ENCODE results near the gene CDC45.
"Not testable (repeated sequence)": the region's sequence is repeated elsewhere in the genome, so short reads cannot be mapped to it uniquely, and the experiment has no call there.

Gene CDC45

DNA sequence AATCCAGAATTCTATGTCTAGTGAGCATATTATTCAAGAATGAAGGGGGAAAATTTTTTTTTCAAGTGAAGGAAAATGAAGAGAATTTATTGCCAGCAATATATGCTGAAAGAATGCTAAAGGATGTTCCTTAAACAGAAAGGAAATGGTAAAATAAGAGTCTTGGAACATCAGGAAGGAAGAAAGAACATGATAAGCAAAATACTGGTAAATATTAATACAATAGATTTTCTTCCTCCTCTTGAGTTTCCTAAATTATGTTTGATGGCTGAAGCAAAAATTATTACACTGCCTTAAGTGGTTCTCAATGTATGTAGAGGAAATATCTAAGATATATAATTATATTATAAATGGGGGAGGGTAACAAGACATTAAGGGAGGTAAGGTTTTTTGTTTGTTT, 54.1 kb downstream of the CDC45 start:
- Mint-ChIP-seq H3K36me3 (no peaks in the 10 kb centered on the region), H3K4me3 (no peak overlapping the region), H3K9me3 (no peaks in the 10 kb centered on the region), H3K27me3 (no peaks in the 10 kb centered on the region), H3K4me1 (no peaks in the 10 kb centered on the region), H3K27ac (peak overlapping the region; percentile 14)

DNA sequence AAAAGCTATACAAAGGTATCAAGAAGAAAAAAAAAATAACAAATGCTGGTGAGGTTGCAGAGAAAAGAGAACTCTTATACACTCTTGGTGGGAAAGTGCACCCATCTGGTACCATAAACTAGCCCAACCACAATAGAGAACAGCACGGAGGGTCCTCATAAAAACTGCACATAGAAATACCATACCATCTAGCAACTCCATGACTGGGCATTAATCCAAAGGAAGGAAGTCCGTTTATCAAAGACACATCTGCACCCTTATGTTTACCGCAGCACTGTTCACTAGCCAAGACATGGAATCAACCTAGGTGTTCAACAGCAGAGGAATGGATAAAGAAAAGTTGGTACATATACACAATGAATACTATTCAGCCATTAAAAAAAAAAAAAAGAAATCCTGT, 55.3 kb downstream of the CDC45 start:
- Mint-ChIP-seq H3K9me3 (no peaks in the 10 kb centered on the region), H3K36me3 (no peaks in the 10 kb centered on the region), H3K27ac (no peak overlapping the region), H3K27me3 (no peaks in the 10 kb centered on the region), H3K4me1 (no peaks in the 10 kb centered on the region), H3K4me3 (no peak overlapping the region)

DNA sequence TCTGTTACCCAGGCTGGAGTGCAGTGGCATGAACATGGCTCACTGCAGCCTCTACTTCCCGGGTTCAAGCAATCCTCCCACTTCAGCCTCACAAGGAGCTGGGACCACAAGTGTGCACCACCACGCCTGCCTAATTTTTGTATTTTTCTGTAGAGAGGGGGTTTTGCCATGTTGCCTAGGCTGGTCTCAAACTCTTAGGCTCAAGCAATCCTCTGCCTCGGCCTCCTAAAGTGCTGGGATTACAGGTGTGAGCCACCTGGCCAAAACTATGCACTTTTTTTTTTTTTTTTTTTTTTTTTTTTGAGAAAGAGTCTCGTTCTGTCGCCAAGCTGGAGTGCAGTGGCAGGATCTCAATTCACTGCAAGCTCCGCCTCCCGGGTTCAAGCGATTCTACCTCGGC, 56.8 kb downstream of the CDC45 start:
- H3K27me3 Mint-ChIP-seq = no peaks in the 10 kb centered on the region
- no peaks in the 10 kb centered on the region for H3K36me3 Mint-ChIP-seq
- no peaks in the 10 kb centered on the region for H3K4me1 Mint-ChIP-seq
- H3K4me3 Mint-ChIP-seq = no peak overlapping the region
- H3K27ac Mint-ChIP-seq = no peak overlapping the region
- no peaks in the 10 kb centered on the region for H3K9me3 Mint-ChIP-seq

DNA sequence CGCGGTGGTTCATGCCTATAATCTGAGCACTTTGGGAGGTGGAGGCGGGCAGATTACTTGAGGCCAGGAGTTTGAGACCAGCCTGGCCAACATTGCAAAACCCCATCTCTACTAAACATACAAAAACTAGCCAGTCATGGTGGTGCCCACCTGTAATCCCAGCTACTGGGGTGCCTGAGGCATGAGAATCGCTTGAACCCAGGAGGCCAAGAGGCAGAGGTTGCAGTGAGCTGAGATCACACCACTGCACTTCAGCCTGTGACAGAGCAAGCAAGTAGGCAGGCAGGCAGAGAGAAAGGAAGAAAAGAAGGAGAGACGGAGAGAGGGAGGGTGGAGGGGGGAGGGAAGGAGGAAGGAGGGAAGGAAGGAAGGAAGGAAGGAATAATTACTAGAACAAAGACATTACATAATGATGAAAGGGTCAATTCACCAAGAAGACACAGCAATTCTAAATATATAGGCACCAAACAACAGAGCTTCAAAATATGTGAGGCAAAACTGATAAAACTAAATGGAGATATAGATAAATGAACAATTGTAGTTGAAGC, 58.3 kb downstream of the CDC45 start:
- H3K36me3 Mint-ChIP-seq = no peaks in the 10 kb centered on the region
- H3K27me3 Mint-ChIP-seq = no peaks in the 10 kb centered on the region
- no peak overlapping the region for H3K4me3 Mint-ChIP-seq
- no peak overlapping the region for H3K27ac Mint-ChIP-seq
- H3K4me1 Mint-ChIP-seq = no peaks in the 10 kb centered on the region
- H3K9me3 Mint-ChIP-seq = no peaks in the 10 kb centered on the region

DNA sequence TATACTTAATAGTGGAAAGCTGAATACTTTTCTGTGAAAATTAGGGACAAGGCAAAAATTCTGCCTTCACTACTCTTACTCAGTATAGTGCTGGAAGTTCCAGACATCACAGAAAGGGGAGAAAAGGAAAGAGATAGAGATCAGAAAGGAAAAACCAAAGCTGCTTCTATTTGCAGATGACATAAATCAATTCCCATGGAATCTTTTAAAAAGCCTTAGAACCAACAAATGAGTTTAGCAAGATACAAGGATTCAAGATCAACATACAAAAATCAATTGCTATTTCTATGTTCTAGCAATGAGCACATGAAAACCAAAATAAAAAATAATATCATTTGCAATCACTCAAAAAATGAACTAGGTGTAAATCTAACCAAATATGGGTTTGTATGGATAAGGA, 60.7 kb downstream of the CDC45 start:
- Mint-ChIP-seq H3K9me3 (no peaks in the 10 kb centered on the region), H3K4me1 (no peaks in the 10 kb centered on the region), H3K27ac (no peak overlapping the region), H3K4me3 (no peak overlapping the region), H3K27me3 (no peaks in the 10 kb centered on the region), H3K36me3 (no peaks in the 10 kb centered on the region)

DNA sequence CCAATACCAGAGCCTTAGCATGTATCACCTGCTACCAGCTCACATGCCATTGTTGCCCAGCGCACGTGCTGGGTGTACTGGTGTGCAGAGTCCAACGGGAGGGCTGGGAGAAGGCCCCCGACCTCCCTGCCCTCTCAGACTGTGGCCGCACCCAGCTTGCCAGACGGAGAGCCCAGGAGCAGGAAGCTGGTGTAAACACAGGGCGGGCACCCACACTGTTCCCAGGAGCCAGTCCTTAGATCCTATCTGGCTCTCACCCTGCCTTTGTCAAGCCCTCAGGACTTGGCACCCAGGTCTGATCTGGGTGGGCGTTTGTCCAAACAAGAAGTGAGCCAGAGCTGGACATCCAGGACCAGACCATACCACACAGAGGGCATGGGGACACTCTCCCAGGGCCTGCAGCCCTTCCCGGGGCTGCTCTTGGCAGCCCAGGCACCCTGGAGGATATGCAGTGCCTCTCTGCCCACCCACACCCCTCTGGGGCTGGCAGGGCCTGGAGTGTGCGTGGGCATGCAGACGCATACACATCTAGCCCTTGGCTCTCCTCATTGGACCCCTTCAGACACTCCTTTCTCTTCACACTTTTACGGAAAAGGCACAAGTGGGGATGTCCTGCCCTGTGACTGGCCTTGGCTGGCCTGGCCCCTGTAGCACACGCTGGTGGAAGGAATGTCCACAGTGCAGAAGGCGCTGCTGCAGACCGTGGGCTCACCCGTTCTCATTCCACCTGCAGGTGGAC, 64.4 kb downstream of the CDC45 start:
- no peaks in the 10 kb centered on the region for H3K36me3 Mint-ChIP-seq
- H3K27me3 Mint-ChIP-seq = no peaks in the 10 kb centered on the region
- no peaks in the 10 kb centered on the region for H3K9me3 Mint-ChIP-seq
- H3K27ac Mint-ChIP-seq = no peak overlapping the region
- no peaks in the 10 kb centered on the region for H3K4me1 Mint-ChIP-seq
- H3K4me3 Mint-ChIP-seq = no peak overlapping the region

DNA sequence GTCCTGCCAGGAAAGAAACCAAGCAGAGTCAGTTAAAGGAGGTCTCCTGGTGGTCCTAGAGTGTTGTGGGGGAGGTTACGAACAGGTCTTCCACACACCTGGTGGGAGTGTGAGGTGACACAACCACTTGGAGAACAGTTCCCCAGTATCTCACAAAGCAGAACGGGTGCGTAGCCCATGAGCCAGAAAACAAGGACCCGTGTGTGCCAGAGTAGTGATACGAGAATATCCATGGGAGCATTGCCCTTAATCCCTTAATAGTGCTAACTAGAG, 66.2 kb downstream of the CDC45 start:
- H3K4me3 Mint-ChIP-seq = no peak overlapping the region
- H3K36me3 Mint-ChIP-seq = no peaks in the 10 kb centered on the region
- no peaks in the 10 kb centered on the region for H3K27me3 Mint-ChIP-seq
- H3K4me1 Mint-ChIP-seq = no peaks in the 10 kb centered on the region
- H3K27ac Mint-ChIP-seq = no peak overlapping the region
- no peaks in the 10 kb centered on the region for H3K9me3 Mint-ChIP-seq

DNA sequence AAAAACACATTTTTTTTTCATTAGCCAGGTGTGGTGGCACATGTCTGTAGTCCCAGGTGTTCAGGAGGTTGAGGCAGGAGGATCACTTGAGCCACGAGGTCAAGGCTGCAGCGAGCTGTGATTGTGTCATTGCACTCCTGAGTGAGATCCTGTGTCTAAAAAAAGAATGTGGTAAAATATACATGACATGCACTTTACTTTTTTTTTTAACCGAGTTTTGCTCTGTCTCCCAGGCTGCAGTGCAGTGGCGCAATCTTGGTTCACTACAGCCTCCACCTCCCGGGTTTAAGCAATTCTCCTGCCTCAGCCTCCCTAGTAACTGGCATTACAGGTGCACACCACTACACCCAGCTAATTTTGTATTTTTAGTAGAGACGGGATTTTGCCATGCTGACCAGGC, 67.0 kb downstream of the CDC45 start:
- Mint-ChIP-seq H3K27me3 (no peaks in the 10 kb centered on the region), H3K9me3 (no peaks in the 10 kb centered on the region), H3K4me3 (no peak overlapping the region), H3K27ac (no peak overlapping the region), H3K4me1 (no peaks in the 10 kb centered on the region), H3K36me3 (no peaks in the 10 kb centered on the region)

DNA sequence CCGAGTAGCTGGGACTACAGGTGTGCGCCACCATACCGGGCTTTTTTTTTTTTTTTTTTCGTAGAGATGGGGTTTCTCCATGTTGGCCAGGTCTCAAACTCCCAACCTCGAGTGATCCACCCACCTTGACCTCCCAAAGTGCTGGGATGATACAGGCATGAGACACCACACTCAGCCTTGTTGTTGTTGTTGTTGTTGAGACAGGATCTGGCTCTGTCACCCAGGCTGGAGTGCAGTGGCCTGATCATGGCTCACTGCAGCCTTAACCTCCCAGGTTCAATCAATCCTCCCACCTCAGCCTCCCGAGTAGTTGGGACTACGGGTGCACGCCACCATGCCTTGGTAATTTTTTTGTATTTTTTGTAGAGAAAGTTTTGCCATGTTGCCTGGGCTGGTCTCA, 67.9 kb downstream of the CDC45 start:
- H3K36me3 Mint-ChIP-seq = no peaks in the 10 kb centered on the region
- no peaks in the 10 kb centered on the region for H3K9me3 Mint-ChIP-seq
- H3K4me1 Mint-ChIP-seq = no peaks in the 10 kb centered on the region
- H3K27ac Mint-ChIP-seq = no peak overlapping the region
- no peak overlapping the region for H3K4me3 Mint-ChIP-seq
- no peaks in the 10 kb centered on the region for H3K27me3 Mint-ChIP-seq

DNA sequence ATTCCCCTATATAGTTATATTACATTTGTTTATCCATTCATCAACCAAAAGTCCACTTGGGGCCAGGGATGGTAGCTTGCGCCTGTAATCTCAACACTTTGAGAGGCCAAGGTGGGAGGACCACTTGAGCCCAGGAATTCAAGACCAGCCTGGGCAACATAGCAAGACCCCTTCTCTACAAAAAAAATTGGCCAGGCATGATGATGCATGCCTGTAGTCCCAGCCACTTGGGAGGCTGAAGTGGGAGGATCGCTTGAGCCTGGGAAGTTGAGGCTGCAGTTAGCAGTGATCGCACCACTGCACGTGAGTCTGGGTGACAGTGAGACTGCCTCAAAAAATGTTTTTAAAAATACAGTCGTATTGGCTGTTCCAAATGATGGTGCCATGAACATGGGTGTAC, 68.7 kb downstream of the CDC45 start:
- not testable (repeated sequence) for H3K4me1 Mint-ChIP-seq, H3K27me3 Mint-ChIP-seq, H3K9me3 Mint-ChIP-seq, H3K4me3 Mint-ChIP-seq, H3K36me3 Mint-ChIP-seq, H3K27ac Mint-ChIP-seq

DNA sequence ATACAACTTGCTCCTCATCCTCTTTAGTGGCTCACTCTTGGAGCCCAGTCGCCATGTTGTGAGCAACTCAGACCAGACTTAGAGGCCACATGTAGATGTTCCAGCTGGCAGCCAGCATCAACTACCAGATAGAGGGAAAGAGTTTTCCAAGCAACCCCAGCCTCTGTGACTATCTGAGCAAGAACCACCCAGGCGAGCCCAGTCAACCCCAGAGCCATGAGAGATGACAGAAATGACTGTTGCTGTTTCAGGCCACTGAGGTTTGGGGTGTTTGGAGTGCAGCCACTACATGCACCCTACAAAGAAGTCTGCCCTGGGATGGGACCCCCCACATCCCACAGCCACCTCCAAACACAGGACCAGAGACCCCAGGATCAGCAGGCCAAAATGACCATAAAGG, 69.2 kb downstream of the CDC45 start:
- no peaks in the 10 kb centered on the region for H3K36me3 Mint-ChIP-seq
- H3K4me1 Mint-ChIP-seq = no peaks in the 10 kb centered on the region
- H3K27me3 Mint-ChIP-seq = no peaks in the 10 kb centered on the region
- no peaks in the 10 kb centered on the region for H3K9me3 Mint-ChIP-seq
- H3K27ac Mint-ChIP-seq = no peak overlapping the region
- H3K4me3 Mint-ChIP-seq = no peak overlapping the region

DNA sequence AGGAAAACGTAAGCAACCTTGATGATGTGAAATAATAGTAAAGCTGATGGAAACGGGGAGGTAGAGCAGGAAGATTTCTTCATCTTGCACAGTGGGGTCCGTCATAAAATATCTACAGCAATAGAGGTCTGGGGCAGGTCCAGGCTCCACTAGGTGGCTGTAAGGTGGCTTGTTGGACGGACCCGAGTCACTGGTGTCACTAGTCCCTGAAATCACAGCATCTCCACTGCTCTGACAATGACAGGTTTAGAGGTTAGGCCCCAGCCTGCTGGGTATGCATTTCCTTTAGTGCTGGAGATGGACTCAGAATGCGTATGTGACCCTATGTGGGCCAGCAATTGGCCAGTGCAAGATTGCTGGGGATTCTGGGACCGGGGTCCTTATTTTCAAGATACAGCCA, 69.7 kb downstream of the CDC45 start:
- Mint-ChIP-seq H3K4me3 (no peak overlapping the region), H3K4me1 (no peaks in the 10 kb centered on the region), H3K9me3 (no peaks in the 10 kb centered on the region), H3K27ac (no peak overlapping the region), H3K27me3 (no peaks in the 10 kb centered on the region), H3K36me3 (no peaks in the 10 kb centered on the region)

DNA sequence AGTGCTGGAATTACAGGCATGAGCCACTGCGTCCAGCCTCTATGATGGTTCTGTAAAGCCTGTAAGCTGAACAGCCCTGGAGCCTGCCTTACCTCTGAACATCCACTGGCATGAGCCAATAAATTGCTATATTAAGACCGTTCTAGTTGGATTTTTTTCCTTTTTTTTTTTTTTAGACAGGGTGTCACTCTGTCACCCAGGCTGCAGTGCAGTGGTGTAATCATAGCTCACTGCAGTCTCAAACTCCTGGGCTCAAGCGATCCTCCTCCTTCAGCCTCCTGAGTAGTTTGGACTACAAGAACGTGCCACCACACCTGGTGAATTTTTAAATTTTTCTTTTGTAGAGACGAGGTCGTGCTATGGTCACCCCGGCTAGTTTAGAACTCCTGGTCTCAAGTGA, 70.7 kb downstream of the CDC45 start:
- Mint-ChIP-seq H3K27ac (no peak overlapping the region), H3K27me3 (no peaks in the 10 kb centered on the region), H3K4me3 (no peak overlapping the region), H3K36me3 (no peaks in the 10 kb centered on the region), H3K4me1 (no peaks in the 10 kb centered on the region), H3K9me3 (no peaks in the 10 kb centered on the region)

DNA sequence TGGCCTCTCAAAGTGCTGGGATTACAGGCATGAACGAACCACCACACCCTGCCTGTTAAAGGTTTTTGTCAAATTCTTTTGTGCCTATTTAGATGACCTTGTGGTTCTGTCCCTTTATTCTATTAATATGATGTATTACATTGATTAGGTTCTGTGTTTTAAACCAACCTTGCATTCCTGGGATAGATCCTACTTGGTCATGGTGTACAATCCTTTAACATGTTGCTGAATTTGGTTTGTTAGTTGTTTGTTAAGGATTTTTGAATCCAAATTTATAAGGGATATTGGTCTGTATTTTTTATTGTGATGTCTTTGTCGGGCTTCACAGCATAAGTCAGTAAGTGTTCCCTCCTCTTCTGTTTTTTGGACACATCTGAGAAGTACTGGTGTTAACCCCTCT, 73.5 kb downstream of the CDC45 start:
- Mint-ChIP-seq H3K36me3 (no peaks in the 10 kb centered on the region), H3K9me3 (no peaks in the 10 kb centered on the region), H3K4me3 (no peak overlapping the region), H3K27me3 (no peaks in the 10 kb centered on the region), H3K4me1 (no peaks in the 10 kb centered on the region), H3K27ac (no peak overlapping the region)

DNA sequence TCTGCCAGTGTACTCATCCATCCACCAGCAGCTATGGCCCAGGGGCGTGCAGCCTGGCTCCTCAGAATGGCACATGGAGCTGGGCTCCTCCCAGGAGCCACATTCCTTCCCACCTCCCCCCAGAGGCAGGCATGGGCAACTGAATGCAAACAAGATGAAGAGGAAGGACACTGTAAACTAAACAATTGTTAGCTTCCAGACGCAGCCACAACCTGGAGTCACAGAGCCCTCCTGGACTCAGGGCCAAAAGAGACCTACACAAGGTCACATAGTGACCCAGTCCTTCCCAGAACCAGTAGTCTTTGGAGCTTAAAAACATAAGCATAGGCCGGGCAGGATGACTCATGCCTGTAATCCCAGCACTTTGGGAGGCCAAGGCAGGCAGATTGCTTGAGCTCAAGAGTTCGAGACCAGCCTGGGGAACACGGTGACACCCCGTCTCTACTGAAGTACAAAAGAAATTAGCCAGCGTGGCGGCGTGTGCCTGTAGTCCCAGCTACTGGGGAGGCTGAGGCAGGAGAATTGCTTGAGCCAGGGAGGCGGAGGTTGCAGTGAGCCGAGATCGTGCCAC, 75.2 kb downstream of the CDC45 start:
- Mint-ChIP-seq H3K27ac (no peak overlapping the region), H3K4me1 (no peaks in the 10 kb centered on the region), H3K9me3 (no peaks in the 10 kb centered on the region), H3K36me3 (no peaks in the 10 kb centered on the region), H3K27me3 (no peaks in the 10 kb centered on the region), H3K4me3 (no peak overlapping the region)

DNA sequence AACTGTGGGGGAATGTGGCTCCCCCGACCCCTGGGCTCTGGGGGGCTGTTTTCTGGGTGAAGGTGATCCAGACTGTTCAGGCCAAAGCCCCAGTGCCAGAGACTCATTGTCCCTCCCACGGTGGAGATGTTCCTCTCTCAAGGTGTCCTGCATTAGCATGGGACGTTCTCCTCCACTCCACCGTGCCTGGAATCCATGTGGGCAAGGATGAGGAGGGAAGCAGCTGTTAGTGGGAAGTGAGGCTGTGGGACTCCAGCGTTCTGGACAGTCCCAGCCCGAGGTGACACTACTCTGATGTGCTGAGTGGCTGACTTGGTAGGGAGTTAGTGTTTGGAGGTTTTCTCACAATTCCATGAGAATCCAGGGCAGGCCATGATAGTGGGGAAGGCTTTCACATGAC, 75.9 kb downstream of the CDC45 start:
- Mint-ChIP-seq H3K9me3 (no peaks in the 10 kb centered on the region), H3K4me3 (no peak overlapping the region), H3K4me1 (no peaks in the 10 kb centered on the region), H3K27me3 (no peaks in the 10 kb centered on the region), H3K27ac (no peak overlapping the region), H3K36me3 (no peaks in the 10 kb centered on the region)

DNA sequence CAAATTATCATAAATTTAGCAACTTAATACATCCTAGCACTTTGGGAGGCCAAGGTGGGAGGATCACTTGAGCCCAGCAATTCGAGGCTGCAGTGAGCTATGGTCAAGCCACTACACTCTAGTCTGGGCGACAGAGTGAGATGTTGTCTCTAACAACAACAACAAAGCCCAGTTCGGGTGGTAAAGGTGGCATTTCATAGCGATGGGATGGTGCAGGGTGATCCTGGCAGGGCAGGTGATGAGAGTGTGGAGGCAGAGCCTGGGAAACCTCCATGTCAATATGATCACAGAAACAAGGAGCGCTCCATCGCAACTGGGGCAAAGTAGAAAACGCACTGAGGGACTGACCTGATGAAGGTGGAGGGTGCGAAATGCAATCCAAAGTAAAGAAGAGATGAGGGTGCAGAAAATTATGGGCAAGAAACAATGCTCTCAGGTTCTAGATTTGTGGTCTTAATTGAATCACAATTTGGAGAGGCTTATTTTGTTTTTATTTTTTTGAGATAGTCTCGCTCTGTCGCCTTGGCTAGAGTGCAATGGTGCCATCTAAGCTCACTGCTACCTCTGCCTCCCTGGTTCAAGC, 77.3 kb downstream of the CDC45 start:
- Mint-ChIP-seq H3K9me3 (no peaks in the 10 kb centered on the region), H3K27me3 (no peaks in the 10 kb centered on the region), H3K36me3 (no peaks in the 10 kb centered on the region), H3K4me3 (no peak overlapping the region), H3K27ac (no peak overlapping the region), H3K4me1 (no peaks in the 10 kb centered on the region)
